Measurements from ENCODE around the gene SIGLECL1. TPM values are rescaled to one million over a fixed set of nuclear protein-coding genes. Genes with fewer than 3 reads are reported as not detected.

Gene SIGLECL1
- total RNA-seq, 4 donors from 2014 or later, result not detected

DNA sequence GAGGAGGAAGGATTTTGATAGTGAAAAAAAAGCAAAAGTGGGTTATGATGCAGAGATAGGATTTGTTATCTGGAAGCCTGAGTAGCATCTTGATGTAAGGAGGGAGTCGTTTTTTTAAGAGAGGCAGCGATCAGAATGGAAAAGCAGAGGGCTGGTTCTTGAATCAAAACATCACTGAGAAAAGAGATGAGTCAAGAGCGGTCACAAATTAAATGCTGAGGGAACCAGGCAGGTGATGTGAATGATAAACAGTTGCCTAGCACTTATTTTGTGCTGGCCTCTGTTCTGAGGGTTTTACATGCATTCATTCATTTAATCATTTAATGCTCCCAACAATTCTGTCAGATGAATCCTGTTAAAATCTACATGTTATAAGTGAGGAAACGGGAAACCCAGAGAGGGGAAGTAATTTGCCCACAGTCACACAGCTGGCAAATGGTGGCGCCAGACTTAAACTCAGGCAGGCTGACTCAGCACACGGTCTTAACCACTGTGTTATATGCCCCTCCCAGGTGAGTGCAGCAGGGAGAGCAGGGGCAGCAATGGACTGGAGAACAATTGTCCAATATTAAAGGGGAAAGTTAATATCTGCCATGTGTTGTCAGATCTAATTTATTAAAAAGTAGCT, 21.4 kb downstream of the SIGLECL1 start:
- H3K9me3 ChIP-seq, result no peaks in the 10 kb centered on the region
- 60 to 66% methylated on average over 6 of the region's 6 CpGs for WGBS, 2 donors
- no peak overlapping the region for H3K27ac ChIP-seq
- H3K4me1 ChIP-seq, result no peaks in the 10 kb centered on the region
- no peaks in the 10 kb centered on the region for H3K36me3 ChIP-seq
- TF ChIP-seq, protein P1, sequence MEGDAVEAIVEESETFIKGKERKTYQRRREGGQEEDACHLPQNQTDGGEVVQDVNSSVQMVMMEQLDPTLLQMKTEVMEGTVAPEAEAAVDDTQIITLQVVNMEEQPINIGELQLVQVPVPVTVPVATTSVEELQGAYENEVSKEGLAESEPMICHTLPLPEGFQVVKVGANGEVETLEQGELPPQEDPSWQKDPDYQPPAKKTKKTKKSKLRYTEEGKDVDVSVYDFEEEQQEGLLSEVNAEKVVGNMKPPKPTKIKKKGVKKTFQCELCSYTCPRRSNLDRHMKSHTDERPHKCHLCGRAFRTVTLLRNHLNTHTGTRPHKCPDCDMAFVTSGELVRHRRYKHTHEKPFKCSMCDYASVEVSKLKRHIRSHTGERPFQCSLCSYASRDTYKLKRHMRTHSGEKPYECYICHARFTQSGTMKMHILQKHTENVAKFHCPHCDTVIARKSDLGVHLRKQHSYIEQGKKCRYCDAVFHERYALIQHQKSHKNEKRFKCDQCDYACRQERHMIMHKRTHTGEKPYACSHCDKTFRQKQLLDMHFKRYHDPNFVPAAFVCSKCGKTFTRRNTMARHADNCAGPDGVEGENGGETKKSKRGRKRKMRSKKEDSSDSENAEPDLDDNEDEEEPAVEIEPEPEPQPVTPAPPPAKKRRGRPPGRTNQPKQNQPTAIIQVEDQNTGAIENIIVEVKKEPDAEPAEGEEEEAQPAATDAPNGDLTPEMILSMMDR (IDR thresholded peaks at IDR 0.05), result no peak
- TF ChIP-seq POLR2A (IDR thresholded peaks at IDR 0.05), result no peak
- intact Hi-C loops (cut with DNase I), result no loop called here
- no peak for DNase-seq
- H3K4me3 ChIP-seq (replicated peaks in 1 of 3), result no peak overlapping the region
- H3K27me3 ChIP-seq, result no peaks in the 10 kb centered on the region

DNA sequence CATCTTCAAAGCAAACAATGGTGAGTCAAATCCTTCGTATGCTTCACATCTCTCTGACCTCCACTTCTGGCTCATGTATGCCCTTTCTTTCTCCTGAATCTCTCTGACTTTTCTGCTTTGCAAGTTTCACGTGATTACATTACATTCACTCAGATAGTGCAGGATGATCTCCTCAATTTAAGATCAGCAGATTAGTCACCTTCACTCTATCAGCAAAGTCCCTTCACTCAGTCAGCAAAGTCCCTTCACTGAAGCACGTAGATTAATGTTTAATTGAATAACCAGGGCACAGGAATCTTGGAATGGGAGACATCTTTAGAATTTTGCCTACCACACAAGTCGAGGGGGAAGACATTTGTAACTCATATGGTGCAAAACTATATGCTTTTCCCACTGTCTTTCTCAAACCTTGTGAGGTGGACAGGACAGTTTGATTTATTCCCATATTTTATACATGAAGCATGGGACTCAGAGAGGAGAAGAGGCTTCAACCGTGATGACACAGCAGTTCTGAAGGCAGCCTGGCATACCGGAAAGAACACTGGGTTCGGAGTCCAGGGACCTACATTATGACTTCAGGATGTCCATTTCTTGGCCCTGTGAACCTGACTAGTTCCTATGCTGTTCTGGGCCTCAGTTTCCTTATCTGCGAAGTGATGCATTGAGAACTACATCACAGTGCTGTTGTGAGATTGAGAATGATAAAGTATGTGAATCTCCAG, 23.3 kb downstream of the SIGLECL1 start:
- WGBS, 2 donors, result 83 to 89% methylated on average over 8 of the region's 8 CpGs
- no peaks in the 10 kb centered on the region for H3K27me3 ChIP-seq
- intact Hi-C loops (cut with DNase I), result no loop called here
- no peaks in the 10 kb centered on the region for H3K4me1 ChIP-seq
- H3K9me3 ChIP-seq, result no peaks in the 10 kb centered on the region
- no peak for TF ChIP-seq POLR2A (IDR thresholded peaks at IDR 0.05)
- TF ChIP-seq, protein P1 (IDR thresholded peaks at IDR 0.05), result no peak
- H3K4me3 ChIP-seq (replicated peaks in 1 of 3), result no peak overlapping the region
- no peak for DNase-seq
- no peak overlapping the region for H3K27ac ChIP-seq
- H3K36me3 ChIP-seq, result no peaks in the 10 kb centered on the region

DNA sequence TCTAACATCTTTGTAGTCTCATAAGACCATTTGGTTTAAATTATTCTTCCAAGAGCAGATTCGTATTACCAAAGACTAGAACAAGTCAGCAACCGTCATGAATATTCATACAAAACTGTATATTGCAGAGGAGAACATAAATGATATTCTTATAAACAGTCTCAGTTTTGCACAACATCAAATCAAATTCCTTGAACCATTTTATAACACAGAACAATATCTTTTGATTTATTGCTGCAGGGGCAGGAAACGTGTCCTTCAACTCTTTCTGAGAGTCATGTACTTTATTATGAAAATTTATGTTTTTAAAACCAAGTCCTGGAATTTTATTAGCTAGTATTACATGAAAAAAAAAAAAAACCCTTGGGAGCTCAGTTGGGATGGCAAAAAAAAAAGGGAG, 26.2 kb downstream of the SIGLECL1 start:
- H3K36me3 ChIP-seq, result no peaks in the 10 kb centered on the region
- WGBS, 2 donors, result 77 to 80% methylated on average over 3 of the region's 3 CpGs
- H3K4me3 ChIP-seq (replicated peaks in 1 of 3), result no peak overlapping the region
- TF ChIP-seq POLR2A (IDR thresholded peaks at IDR 0.05), result no peak
- TF ChIP-seq, protein P1 (IDR thresholded peaks at IDR 0.05), result no peak
- DNase-seq, result no peak
- no peaks in the 10 kb centered on the region for H3K27me3 ChIP-seq
- H3K9me3 ChIP-seq, result no peaks in the 10 kb centered on the region
- H3K27ac ChIP-seq, result no peak overlapping the region
- intact Hi-C loops (cut with DNase I), result no loop called here
- no peaks in the 10 kb centered on the region for H3K4me1 ChIP-seq

DNA sequence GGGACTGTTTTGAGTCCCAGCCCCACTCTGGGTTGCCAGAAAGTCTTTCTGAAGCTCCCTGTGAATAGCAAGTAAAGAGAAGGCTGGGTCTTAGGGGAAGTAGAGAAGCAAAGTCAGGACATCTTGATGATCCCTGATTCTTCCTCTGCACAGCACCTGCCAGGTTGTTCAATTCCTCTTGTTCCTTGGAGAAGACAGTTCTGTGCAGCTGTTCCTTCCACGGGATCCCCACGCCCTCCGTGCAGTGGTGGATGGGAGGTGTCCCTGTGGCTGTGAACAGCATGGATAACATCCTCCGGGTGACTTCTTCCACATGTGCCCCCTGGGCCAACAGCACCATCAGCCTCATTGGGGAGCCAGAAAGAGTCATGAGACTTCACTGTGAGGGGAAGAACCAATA, 31.5 kb downstream of the SIGLECL1 start:
- Histone ChIP-seq H3K4me1 (no peaks in the 10 kb centered on the region), H3K36me3 (no peaks in the 10 kb centered on the region), H3K4me3 (replicated peaks in 1 of 3) (no peak overlapping the region), H3K27me3 (no peaks in the 10 kb centered on the region), H3K9me3 (no peaks in the 10 kb centered on the region), H3K27ac (no peak overlapping the region)
- TF ChIP-seq POLR2A (IDR thresholded peaks at IDR 0.05), result no peak
- TF ChIP-seq, protein P1 (IDR thresholded peaks at IDR 0.05), result no peak
- no peak for DNase-seq
- intact Hi-C loops (cut with DNase I), result no loop called here
- WGBS, 2 donors, result 79 to 93% methylated on average over 4 of the region's 4 CpGs

DNA sequence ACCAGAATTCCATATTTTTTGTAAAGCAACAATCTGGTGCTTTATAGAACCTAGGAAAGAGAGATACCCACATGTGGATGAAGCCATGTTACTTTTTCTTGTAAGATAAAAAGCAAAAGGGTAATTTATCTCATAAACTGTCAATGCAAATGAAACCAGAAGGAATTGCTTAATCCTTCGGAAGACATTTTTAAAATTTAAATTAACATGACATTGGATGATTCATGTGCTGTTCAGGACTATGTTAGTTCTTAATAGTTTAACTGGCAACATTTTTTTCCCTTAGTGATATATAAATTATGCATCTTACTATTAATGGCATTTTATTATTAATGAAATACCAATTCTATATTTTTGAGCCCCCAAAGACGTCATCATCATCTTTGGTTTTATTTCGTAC, 34.8 kb downstream of the SIGLECL1 start:
- TF ChIP-seq, protein P1 (IDR thresholded peaks at IDR 0.05), result no peak
- TF ChIP-seq POLR2A (IDR thresholded peaks at IDR 0.05), result no peak
- intact Hi-C loops (cut with DNase I), result no loop called here
- 84 to 90% methylated on average over 3 of the region's 3 CpGs for WGBS, 2 donors

More for the DNA sequence above, 34.8 kb downstream of the SIGLECL1 start:
- Histone ChIP-seq H3K4me1 (no peaks in the 10 kb centered on the region), H3K9me3 (no peaks in the 10 kb centered on the region), H3K4me3 (replicated peaks in 1 of 3) (no peak overlapping the region), H3K36me3 (no peaks in the 10 kb centered on the region), H3K27ac (no peak overlapping the region), H3K27me3 (no peaks in the 10 kb centered on the region)
- no peak for DNase-seq

All from thyroid gland (tissue), 4 donors.